GM23248 (cell line): Measurements from ENCODE around the gene PATJ. TPM values are rescaled to one million over a fixed set of nuclear protein-coding genes. Genes with fewer than 3 reads are reported as not detected.

ENCODE experiments used
- DNase-seq: peaks from one replicate; pipeline ENCODE4 v3.0.0-alpha.2; 2015
- H2AFZ ChIP-seq: fragments of 200-600 bp; sonication (generic); 2 replicates; pipeline ENCODE4 v1.6.1; 2016; ENCODE audit warnings: antibody characterized with exemption
- H3F3A ChIP-seq: fragments of 200-600 bp; sonication (generic); 2 replicates; pipeline ENCODE4 v1.6.1; 2016; ENCODE audit warnings: mild to moderate bottlenecking, antibody characterized with exemption, mixed run types; ENCODE audit not compliant: insufficient read depth
- H3K27ac ChIP-seq: fragments of 200-600 bp; sonication (generic); 2 replicates; pipeline ENCODE4 v1.5.1; 2016; ENCODE audit warnings: mild to moderate bottlenecking
- H3K27me3 ChIP-seq: fragments of 200-600 bp; sonication (generic); replicated peaks from 2 replicates; pipeline ENCODE4 v1.6.1; 2016; ENCODE audit warnings: mild to moderate bottlenecking; ENCODE audit not compliant: insufficient read depth
- H3K36me3 ChIP-seq: fragments of 200-600 bp; sonication (generic); 2 replicates; pipeline ENCODE4 v1.6.1; 2016; ENCODE audit warnings: low read depth, mild to moderate bottlenecking
- H3K4me1 ChIP-seq: fragments of 200-600 bp; sonication (generic); 2 replicates; pipeline ENCODE4 v1.6.1; 2016; ENCODE audit warnings: mild to moderate bottlenecking; ENCODE audit not compliant: insufficient read depth
- H3K4me2 ChIP-seq: fragments of 200-600 bp; sonication (generic); one replicate; pipeline ENCODE4 v1.6.1; 2016; ENCODE audit warnings: mild to moderate bottlenecking; ENCODE audit not compliant: unreplicated experiment
- H3K4me3 ChIP-seq: fragments of 200-600 bp; sonication (generic); 2 replicates; pipeline ENCODE4 v1.5.1; 2016; ENCODE audit warnings: mild to moderate bottlenecking
- H3K79me2 ChIP-seq: fragments of 200-600 bp; sonication (generic); 2 replicates; pipeline ENCODE4 v1.6.1; 2016; ENCODE audit warnings: mild to moderate bottlenecking; ENCODE audit not compliant: insufficient read depth
- H3K9ac ChIP-seq: fragments of 200-600 bp; sonication (generic); 2 replicates; pipeline ENCODE4 v1.6.1; 2016; ENCODE audit warnings: mild to moderate bottlenecking
- H3K9me2 ChIP-seq: fragments of 200-600 bp; sonication (generic); 2 replicates; pipeline ENCODE4 v1.6.1; 2016; ENCODE audit warnings: mixed run types, mild to moderate bottlenecking, moderate library complexity; ENCODE audit not compliant: insufficient read depth
- H3K9me3 ChIP-seq: fragments of 200-600 bp; sonication (generic); one replicate; pipeline ENCODE4 v1.6.1; 2017; ENCODE audit warnings: low read depth
- H4K20me1 ChIP-seq: fragments of 200-600 bp; sonication (generic); 2 replicates; pipeline ENCODE4 v1.6.0; 2016; ENCODE audit not compliant: insufficient read depth
- EZH2 ChIP-seq: fragments of 200-600 bp; sonication (generic); IDR thresholded peaks from 2 replicates; pipeline ENCODE4 v1.6.1; 2018; ENCODE audit warnings: antibody characterized with exemption, mild to moderate bottlenecking; ENCODE audit not compliant: insufficient read depth, poor library complexity, severe bottlenecking
- EZH2phosphoT487 ChIP-seq: fragments of 200-600 bp; sonication (generic); IDR thresholded peaks from 2 replicates; pipeline ENCODE4 v1.6.1; 2018; ENCODE audit warnings: antibody characterized with exemption, moderate library complexity, mild to moderate bottlenecking, low read depth; ENCODE audit not compliant: insufficient read depth
- WGBS, 2 experiments: methylation state at CpG; one replicate each; pipeline ENCODE4 v1.1.6; 2015 to 2017; ENCODE audit warnings: low lambda C conversion rate in 2 of 2, low coverage in 1 of 2; ENCODE audit errors: missing lambda C conversion rate in 2 of 2; 5-methylcytosine and 5-hydroxymethylcytosine counted together
- in situ Hi-C: fragments of 300-500 bp; cut with MboI; formaldehyde crosslinking; loops from 2 replicates; pipeline ENCODE4 v1.15.0; 2020
- polyA plus RNA-seq: library from polyadenylated mRNA; unstranded; fragments of >200 nt; fragmentation: Nextera tagmentation; extraction: Ambion mirVana; gene quantifications from 2 replicates; pipeline ENCODE4 v1.2.1, GENCODE V29; 2016
- total RNA-seq: library from RNA; depleted of rRNA; stranded (reverse); fragments of >200 nt; shearing (Covaris generic); gene quantifications from 2 replicates; pipeline ENCODE4 v1.2.3, GENCODE V29; 2014

Gene PATJ
- total and polyA plus RNA-seq, 2 experiments from 2014 or later = 5.3 to 6.1 TPM

- TF ChIP-seq EZH2phosphoT487 = no peak
- no peak for TF ChIP-seq EZH2
- no peaks in the 10 kb centered on the region for H3K36me3 ChIP-seq
- H3K9me2 ChIP-seq = no peaks in the 10 kb centered on the region
- no peak overlapping the region for H3K4me2 ChIP-seq
- H3K79me2 ChIP-seq = no peaks in the 10 kb centered on the region
- H2AFZ ChIP-seq = no peak overlapping the region
- H3K4me3 ChIP-seq = no peak overlapping the region
- no peaks in the 10 kb centered on the region for H3K9me3 ChIP-seq
- H3K27me3 ChIP-seq = no peaks in the 10 kb centered on the region
- no peaks in the 10 kb centered on the region; the same call in 1 of the 2 replicates for H3F3A ChIP-seq
- H3K4me1 ChIP-seq = no peaks in the 10 kb centered on the region
- in situ Hi-C loops = no loop called here
- no peaks in the 10 kb centered on the region for H4K20me1 ChIP-seq
- DNase-seq = no peak
- no peak overlapping the region for H3K27ac ChIP-seq
- WGBS, 2 experiments = 68 to 82% methylated on average over 5 of the region's 5 CpGs
- H3K9ac ChIP-seq = no peak overlapping the region
These were observed 465.8 kb downstream of the PATJ start for GRCh38 chr1:62208087-62208486.

- H2AFZ ChIP-seq = no peak overlapping the region
- H3K79me2 ChIP-seq = no peaks in the 10 kb centered on the region
- no peaks in the 10 kb centered on the region for H4K20me1 ChIP-seq
- no peaks in the 10 kb centered on the region for H3K9me3 ChIP-seq
- no peaks in the 10 kb centered on the region for H3K9me2 ChIP-seq
- H3K27ac ChIP-seq = no peak overlapping the region
- no peak overlapping the region for H3K9ac ChIP-seq
- no peak overlapping the region for H3K4me2 ChIP-seq
- H3K4me1 ChIP-seq = no peaks in the 10 kb centered on the region
- no peak overlapping the region for H3K4me3 ChIP-seq
- 4 to 12% methylated on average over 1 of the region's 1 CpG for WGBS, 2 experiments
- no peaks in the 10 kb centered on the region for H3K36me3 ChIP-seq
- in situ Hi-C loops = no loop called here
- H3K27me3 ChIP-seq = no peaks in the 10 kb centered on the region
- DNase-seq = no peak
- TF ChIP-seq EZH2 (no peak), EZH2phosphoT487 (no peak)
- H3F3A ChIP-seq = no peaks in the 10 kb centered on the region; the same call in 1 of the 2 replicates
These were observed 466.7 kb downstream of the PATJ start for GRCh38 chr1:62208970-62209369.

GRCh38 chr1:62209931-62210595 is 467.8 kb downstream of the PATJ start:
- no peak overlapping the region for H3K9ac ChIP-seq
- H3F3A ChIP-seq = no peaks in the 10 kb centered on the region; the same call in 1 of the 2 replicates
- H2AFZ ChIP-seq = no peak overlapping the region
- H3K79me2 ChIP-seq = no peaks in the 10 kb centered on the region
- H3K27me3 ChIP-seq = no peaks in the 10 kb centered on the region
- peak; percentile 58 for DNase-seq
- H3K4me1 ChIP-seq = no peaks in the 10 kb centered on the region
- H3K9me3 ChIP-seq = no peaks in the 10 kb centered on the region
- H3K27ac ChIP-seq = no peak overlapping the region
- TF ChIP-seq EZH2 = no peak
- TF ChIP-seq EZH2phosphoT487 = no peak
- 55 to 56% methylated on average over 1 of the region's 1 CpG for WGBS, 2 experiments
- in situ Hi-C loops = no loop called here
- H4K20me1 ChIP-seq = no peaks in the 10 kb centered on the region
- no peak overlapping the region for H3K4me3 ChIP-seq
- no peak overlapping the region for H3K4me2 ChIP-seq
- H3K9me2 ChIP-seq = no peaks in the 10 kb centered on the region
- H3K36me3 ChIP-seq = no peaks in the 10 kb centered on the region

- Histone ChIP-seq H4K20me1 (no peaks in the 10 kb centered on the region), H3K36me3 (no peaks in the 10 kb centered on the region), H3K4me1 (no peaks in the 10 kb centered on the region), H3K79me2 (no peaks in the 10 kb centered on the region), H3K9me2 (no peaks in the 10 kb centered on the region), H2AFZ (no peak overlapping the region), H3K27ac (no peak overlapping the region), H3F3A (no peaks in the 10 kb centered on the region; the same call in 1 of the 2 replicates), H3K4me3 (no peak overlapping the region), H3K9ac (no peak overlapping the region), H3K9me3 (no peaks in the 10 kb centered on the region), H3K27me3 (no peaks in the 10 kb centered on the region), H3K4me2 (no peak overlapping the region)
- DNase-seq = peak; percentile 30
- TF ChIP-seq EZH2 (no peak), EZH2phosphoT487 (no peak)
- in situ Hi-C loops = no loop called here
- WGBS, 2 experiments = 35 to 46% methylated on average over 1 of the region's 1 CpG
These were observed 468.7 kb downstream of the PATJ start for GRCh38 chr1:62210960-62211359.
